A673 (cell line): ENCODE measurements around the gene TBKBP1.

Experiments used
- CTCF ChIP-seq: fragments of 300-800, 200-600 bp; sonication (generic); conservative IDR thresholded peaks from 2 replicates; pipeline ENCODE4 v1.5.1; 2017; ENCODE audit warnings: low read depth, mild to moderate bottlenecking, antibody characterized with exemption, low read length, moderate library complexity, mixed read lengths
- EZH2 ChIP-seq: fragments of 200-600 bp; sonication (generic); IDR thresholded peaks from 2 replicates; pipeline ENCODE4 v1.6.1; 2017; ENCODE audit warnings: borderline replicate concordance, low read depth, mild to moderate bottlenecking, mixed read lengths, antibody characterized with exemption, low read length; ENCODE audit not compliant: poor library complexity, severe bottlenecking

GRCh38 chr17:47682138-47682537 is 11.8 kb upstream of the TBKBP1 start:
- TF ChIP-seq CTCF = no peak
- no peak for TF ChIP-seq EZH2
